Retinal pigment epithelial cell (primary cell): ENCODE results near the gene TSPYL4.
"Not testable (repeated sequence)": the region's sequence is repeated elsewhere in the genome, so short reads cannot be mapped to it uniquely, and the experiment has no call there.

Source experiments
- DNase-seq: peaks from one replicate; pipeline ENCODE4 v3.0.0-alpha.2; 2010; ENCODE audit warnings: low read depth
- H3K4me3 ChIP-seq: 2 replicates; pipeline ENCODE4 v1.5.1; 2011; ENCODE audit warnings: mild to moderate bottlenecking, low read length, control low read depth, moderate library complexity
- TF ChIP-seq, protein P1 (sequence below): conservative IDR thresholded peaks from 2 replicates; pipeline ENCODE4 v1.5.1; 2011; ENCODE audit warnings: low read depth, low read length, control low read depth, inconsistent platforms

The TSPYL4 gene

GRCh38 chr6:116291701-116292396, 38.0 kb upstream of the TSPYL4 start:
- H3K4me3 ChIP-seq, result no peak overlapping the region
- TF ChIP-seq, protein P1, sequence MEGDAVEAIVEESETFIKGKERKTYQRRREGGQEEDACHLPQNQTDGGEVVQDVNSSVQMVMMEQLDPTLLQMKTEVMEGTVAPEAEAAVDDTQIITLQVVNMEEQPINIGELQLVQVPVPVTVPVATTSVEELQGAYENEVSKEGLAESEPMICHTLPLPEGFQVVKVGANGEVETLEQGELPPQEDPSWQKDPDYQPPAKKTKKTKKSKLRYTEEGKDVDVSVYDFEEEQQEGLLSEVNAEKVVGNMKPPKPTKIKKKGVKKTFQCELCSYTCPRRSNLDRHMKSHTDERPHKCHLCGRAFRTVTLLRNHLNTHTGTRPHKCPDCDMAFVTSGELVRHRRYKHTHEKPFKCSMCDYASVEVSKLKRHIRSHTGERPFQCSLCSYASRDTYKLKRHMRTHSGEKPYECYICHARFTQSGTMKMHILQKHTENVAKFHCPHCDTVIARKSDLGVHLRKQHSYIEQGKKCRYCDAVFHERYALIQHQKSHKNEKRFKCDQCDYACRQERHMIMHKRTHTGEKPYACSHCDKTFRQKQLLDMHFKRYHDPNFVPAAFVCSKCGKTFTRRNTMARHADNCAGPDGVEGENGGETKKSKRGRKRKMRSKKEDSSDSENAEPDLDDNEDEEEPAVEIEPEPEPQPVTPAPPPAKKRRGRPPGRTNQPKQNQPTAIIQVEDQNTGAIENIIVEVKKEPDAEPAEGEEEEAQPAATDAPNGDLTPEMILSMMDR, result no peak
- no peak for DNase-seq

- no peak overlapping the region for H3K4me3 ChIP-seq
- no peak for DNase-seq
- TF ChIP-seq, protein P1, result no peak
Observed at GRCh38 chr6:116290799-116291198, 36.9 kb upstream of the TSPYL4 start.

DNA sequence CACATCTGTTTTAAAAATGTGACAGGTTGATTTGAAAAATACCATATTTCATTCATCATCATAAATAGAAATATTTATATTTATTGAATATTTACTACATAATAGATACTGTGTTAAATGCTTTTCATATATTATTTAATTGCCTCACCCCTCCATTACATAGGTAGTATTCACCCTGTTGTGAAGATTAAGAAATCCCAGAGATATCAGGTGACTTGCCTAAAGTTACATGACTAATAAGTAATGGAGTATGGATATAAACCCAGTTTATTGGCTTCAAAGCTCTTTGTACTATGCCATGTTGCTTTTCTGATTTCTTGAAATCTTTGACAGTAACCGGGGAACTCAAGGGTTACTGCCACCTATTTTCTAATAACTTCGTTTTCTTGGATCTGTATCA, 36.0 kb upstream of the TSPYL4 start:
- TF ChIP-seq, protein P1, result no peak
- no peak overlapping the region for H3K4me3 ChIP-seq
- no peak for DNase-seq

GRCh38 chr6:116287689-116288282, 33.9 kb upstream of the TSPYL4 start:
- DNase-seq, result no peak
- TF ChIP-seq, protein P1, result peak; percentile 81
- H3K4me3 ChIP-seq, result no peak overlapping the region

DNA sequence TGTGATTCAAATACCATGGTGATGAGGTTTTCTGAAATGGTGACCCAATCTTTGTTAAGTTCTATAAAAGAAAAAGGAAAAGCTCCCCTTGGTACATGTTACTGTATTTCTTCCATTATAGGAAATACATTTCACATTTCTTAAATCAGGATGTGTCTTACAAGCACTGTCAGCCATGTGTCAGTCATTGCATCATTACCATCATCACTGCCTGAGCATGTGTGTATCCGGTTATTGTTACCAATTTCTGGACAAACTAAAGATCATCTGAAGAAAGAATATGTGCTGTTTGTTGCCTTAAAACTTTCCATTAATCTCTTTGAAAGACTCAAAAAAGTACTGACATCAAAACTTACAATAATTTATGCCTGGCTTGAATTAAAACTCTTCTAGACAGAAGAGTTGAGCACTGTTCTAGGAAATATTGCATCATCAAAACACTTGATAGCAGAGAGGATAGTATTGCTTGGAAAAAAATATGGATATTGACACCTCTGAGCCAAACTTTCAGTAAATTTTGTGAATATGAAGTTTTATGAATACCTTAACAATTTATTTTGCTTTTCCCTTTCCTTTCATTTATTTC, 33.0 kb upstream of the TSPYL4 start:
- TF ChIP-seq, protein P1, result no peak
- no peak for DNase-seq
- no peak overlapping the region for H3K4me3 ChIP-seq

DNA sequence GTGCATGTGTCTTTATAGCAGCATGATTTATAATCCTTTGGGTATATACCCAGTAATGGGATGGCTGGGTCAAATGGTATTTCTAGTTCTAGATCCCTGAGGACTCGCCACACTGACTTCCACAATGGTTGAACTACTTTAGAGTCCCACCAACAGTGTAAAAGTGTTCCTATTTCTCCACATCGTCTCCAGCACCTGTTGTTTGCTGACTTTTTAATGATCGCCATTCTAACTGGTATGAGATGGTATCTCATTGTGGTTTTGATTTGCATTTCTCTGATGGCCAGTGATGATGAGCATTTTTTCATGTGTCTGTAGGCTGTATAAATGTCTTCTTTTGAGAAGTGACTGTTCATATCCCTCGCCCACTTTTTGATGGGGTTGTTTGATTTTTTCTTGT, 31.1 kb upstream of the TSPYL4 start:
- H3K4me3 ChIP-seq, DNase-seq: not testable (repeated sequence)

- no peak overlapping the region for H3K4me3 ChIP-seq
- TF ChIP-seq, protein P1, result no peak
- DNase-seq, result no peak
Observed at GRCh38 chr6:116283191-116283590, 29.3 kb upstream of the TSPYL4 start.
